HFF-Myc (cell line): ENCODE results near the gene CEP63.

Source experiments
- DNase-seq: peaks from one replicate; pipeline ENCODE4 v3.0.0-alpha.2; 2011; ENCODE audit warnings: low read depth; ENCODE audit errors: extremely low read depth
- H3K4me3 ChIP-seq: replicated peaks from 2 replicates; pipeline ENCODE4 v1.5.1; 2011; ENCODE audit warnings: low read depth, mild to moderate bottlenecking, control low read depth, low read length
- TF ChIP-seq, protein P1 (sequence below): IDR thresholded peaks from 2 replicates; pipeline ENCODE4 v1.5.1; 2012; ENCODE audit warnings: mild to moderate bottlenecking, low read depth, low read length, control low read depth; ENCODE audit errors: missing control alignments

Gene CEP63

DNA sequence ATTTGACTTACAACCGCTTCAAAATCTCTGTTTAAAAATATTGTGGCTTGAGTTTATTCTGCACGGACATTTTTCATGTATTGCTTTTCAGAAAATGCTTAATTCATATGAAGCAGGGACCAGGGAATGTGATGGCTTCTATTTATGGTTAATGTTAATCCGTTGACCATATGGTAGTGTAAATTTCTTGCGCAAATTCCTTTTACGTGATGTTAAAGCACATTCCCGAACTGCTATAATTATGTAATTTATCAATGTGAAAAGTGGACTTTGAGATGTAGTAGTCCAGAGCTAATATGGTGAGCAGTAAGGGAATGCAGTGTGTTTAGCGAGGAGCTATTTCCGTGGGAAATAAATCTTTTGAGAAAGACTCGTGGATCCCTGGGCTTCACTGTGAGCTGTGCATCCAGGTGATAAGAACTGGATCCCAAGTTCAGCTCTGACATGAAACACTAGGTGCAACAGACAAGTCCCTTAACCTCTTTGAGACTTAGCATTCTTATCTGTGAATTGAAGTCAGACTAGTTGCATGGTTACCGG, 27.4 kb upstream of the CEP63 start:
- no peak overlapping the region for H3K4me3 ChIP-seq
- no peak for DNase-seq
- TF ChIP-seq, protein P1, sequence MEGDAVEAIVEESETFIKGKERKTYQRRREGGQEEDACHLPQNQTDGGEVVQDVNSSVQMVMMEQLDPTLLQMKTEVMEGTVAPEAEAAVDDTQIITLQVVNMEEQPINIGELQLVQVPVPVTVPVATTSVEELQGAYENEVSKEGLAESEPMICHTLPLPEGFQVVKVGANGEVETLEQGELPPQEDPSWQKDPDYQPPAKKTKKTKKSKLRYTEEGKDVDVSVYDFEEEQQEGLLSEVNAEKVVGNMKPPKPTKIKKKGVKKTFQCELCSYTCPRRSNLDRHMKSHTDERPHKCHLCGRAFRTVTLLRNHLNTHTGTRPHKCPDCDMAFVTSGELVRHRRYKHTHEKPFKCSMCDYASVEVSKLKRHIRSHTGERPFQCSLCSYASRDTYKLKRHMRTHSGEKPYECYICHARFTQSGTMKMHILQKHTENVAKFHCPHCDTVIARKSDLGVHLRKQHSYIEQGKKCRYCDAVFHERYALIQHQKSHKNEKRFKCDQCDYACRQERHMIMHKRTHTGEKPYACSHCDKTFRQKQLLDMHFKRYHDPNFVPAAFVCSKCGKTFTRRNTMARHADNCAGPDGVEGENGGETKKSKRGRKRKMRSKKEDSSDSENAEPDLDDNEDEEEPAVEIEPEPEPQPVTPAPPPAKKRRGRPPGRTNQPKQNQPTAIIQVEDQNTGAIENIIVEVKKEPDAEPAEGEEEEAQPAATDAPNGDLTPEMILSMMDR = no peak

DNA sequence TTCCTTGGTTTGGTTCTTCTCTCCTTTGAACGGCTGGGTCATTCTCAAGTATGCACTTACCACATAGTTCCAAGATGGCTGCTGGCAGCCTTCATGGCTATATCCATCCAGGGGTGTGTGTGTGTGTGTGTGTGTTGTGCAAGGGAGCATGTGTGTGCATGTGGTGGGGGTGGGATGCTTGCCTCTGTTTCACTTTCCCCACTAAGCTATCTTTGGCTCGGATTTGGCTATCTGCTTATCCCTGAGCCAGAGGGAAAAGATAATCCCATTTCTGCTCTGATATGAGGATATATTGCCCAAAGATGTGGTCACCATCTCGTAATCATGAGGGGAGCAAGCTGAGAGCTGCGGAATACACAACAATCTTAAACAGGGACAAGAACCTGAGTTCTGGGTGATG, 26.3 kb upstream of the CEP63 start:
- TF ChIP-seq, protein P1 = no peak
- H3K4me3 ChIP-seq = no peak overlapping the region
- DNase-seq = no peak

DNA sequence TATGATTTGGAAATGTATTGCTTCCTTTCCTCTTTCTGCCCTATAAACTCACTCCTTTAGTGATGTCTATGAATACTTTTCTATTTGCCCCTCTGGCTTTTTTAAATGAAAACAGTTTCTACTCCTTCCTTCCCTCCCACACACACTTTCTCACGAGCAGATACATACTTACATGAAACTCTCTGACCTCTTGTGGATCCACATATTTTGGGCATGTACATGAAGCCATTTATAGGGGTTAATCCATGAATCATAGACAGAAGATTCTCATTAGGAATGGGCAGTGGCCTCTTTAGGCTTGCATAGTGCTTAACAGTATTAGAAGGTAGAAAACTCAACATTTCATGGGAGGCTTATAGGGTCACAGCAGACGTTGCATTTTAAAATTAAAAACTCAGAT, 24.9 kb upstream of the CEP63 start:
- peak; percentile 85 for DNase-seq
- H3K4me3 ChIP-seq = no peak overlapping the region
- TF ChIP-seq, protein P1 = no peak

DNA sequence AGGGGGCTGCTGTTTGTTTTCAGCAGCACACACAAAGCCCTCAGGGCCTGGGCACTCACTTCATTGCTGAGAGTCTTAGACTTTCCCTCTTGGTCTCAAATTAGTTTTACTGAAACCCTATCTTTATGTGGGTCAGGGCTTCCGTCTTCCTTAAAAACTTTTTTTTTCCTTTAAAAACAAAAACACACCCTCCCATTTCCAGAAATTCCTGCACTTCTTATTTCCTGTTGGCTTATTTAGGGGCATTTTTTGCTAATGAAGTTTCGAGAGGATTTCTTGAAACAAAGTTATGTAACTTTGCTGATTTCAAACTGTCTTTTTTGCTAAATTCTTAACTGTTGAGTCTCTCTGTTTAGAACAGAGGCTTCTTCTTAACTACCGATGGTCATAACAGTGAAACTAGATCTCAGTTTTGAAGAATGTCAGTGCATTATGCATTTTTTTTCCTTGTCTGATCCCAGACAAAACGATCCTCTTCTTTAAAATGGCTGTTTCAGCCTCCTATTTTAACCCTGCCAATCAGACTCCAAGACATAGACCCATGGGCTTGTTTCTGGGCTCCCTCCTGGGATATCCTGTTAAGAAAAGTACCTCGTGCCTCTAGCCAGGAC, 23.4 kb upstream of the CEP63 start:
- DNase-seq = no peak
- TF ChIP-seq, protein P1 = no peak
- no peak overlapping the region for H3K4me3 ChIP-seq

DNA sequence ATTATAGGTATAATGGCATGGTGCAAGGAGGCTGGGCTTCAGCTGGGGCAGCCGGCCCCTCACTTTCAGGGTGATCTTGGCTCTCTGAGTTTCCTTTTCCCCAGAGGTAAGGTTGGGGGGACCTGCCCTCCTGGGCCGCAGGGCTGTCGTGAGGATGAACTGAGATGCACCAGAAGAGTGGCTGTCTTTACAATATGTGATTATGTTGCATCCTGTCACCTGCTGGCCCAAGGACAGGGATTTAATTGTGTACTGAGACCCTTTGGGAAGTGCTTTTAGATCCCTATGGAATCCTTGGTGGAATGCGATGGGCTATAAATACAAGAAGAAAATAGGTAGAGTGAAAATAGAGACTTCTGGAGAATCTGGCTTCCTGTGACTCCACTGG, 22.2 kb upstream of the CEP63 start:
- no peak for DNase-seq
- peak overlapping the region; percentile 22 for H3K4me3 ChIP-seq
- TF ChIP-seq, protein P1 = no peak

DNA sequence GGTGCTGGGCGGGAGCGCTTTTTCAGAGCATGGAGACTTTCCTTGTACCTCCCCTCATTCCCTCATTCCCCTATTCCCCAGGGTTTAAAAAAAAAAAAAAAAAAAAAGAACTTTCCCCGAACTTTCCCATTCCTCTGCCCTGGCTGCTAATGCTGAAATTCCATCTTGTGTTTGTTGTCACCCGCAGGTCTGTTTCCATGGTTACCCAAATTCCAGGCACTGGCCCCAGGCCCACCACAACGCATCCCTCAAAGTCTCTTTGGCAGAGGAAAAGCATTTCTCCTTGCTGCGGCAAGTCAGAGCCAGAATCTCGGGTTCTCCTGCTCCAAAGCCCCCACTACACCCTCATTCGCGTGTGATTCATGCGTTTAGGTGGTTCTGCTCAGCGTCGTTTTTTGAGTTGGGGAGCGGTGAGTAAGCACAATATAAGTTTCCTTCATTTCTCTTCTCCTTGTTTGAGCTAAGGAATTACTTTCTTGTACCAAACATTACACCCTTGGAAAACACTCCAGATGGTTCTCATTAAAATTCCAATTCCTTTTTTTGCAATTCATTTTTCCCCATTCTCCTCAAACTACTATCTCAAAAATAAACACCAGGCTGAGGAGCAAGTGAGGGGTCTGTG, 21.7 kb upstream of the CEP63 start:
- TF ChIP-seq, protein P1 = no peak
- H3K4me3 ChIP-seq = peak overlapping the region; percentile 22
- DNase-seq = peak; percentile 96
